ENCODE results near the gene CC2D1B.

CC2D1B gene

DNA sequence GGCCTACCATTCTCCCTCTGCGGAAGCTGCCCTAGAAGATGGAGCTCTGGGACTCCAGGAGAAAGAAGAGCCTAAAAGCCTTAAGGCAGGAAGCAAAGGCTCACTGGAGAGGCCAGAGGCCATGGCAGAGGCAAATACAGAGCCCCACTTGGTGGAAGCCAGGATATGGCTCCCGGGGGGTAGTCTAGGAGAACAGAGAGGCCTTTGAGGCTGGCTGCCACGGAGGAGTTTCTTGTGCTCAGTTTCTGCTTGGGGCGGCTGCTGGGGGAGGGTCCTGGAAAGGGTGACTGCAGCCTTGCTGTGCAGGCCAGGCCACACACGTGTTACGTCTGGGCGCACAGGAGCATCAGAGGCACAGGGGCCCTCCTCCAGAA lies 5.4 kb downstream of the CC2D1B start:
- no peak for DNase-seq (ENCODE audit: low read depth in 1 of 2, low spot score in 1 of 2)

DNA sequence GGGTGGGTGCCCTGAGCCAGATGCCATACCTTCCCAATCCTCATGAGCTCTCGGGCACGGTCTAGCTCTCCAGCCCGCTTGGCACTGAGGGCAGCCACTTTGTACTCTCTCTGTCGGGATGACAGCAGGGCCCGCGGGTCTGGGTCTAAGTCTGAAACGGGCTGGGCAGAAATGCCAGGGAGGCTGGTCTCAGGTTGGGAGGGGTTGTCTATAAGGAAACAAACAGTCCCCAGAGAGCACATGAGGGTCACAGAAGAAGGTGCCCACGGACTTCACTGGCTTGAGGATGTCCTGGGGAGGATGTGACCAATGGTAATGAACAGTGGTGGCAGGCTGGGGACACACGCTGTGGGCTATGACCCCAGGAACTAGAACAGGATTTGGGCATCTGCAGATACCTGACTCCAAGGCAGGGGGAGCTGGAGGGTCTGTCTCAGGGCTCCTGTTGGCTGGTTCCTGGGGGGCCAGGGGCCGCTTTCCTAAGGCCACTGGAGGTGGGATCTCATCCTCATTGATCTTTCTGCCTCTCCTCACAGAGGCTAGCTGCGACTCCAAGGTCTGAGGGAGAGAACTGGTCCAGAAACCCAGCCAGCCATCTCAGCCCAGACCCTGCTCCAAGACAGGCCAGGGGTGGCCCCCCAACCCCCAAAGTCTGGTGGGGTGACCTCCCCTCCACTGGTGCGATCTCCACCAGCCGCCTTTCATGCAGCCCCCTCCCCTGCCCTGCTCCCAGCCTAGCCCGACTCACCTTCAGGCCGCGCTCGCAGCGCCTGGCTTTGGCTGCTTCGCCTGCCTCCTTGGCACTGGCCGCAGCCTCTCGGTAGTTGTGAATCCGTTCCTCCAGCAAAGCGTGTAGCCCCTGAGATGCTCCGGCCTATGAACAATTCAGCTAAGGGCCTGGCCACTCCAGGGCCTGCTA lies 6.1 kb downstream of the CC2D1B start:
- no peak for DNase-seq (ENCODE audit: low read depth in 1 of 2, low spot score in 1 of 2)

DNA sequence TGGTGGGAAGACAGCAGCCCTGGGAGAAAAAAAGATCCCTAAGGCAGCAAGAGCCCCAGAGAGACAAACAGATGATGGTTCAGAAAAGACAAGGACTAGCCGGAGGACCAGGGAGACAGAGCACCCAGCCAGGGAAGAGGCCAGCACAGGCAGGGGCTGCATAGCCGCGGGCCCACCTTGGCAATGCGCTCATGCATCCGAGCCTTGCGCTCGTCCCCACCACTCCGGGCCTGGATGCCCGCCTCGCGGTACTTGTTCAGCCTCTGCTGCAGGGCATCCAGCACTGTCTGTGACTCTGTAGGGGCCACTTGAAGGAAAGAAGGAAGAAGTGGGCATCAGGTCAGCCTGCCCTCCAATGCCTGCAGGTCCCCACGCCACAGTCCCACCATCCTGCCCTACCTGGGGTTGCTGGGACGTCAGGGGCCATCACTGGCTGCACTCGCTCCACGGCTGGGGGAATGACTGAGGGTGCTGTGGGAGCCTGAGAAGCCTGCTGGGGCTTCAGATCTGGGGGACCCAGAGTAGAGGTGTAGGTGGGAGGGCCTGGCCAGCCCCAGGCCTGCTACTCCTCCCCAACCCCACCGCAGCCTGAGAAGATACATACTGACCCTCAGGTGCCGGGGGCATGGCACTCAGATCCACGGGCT lies 7.0 kb downstream of the CC2D1B start:
- DNase-seq (ENCODE audit: low read depth in 1 of 2, low spot score in 1 of 2), result no peak

DNA sequence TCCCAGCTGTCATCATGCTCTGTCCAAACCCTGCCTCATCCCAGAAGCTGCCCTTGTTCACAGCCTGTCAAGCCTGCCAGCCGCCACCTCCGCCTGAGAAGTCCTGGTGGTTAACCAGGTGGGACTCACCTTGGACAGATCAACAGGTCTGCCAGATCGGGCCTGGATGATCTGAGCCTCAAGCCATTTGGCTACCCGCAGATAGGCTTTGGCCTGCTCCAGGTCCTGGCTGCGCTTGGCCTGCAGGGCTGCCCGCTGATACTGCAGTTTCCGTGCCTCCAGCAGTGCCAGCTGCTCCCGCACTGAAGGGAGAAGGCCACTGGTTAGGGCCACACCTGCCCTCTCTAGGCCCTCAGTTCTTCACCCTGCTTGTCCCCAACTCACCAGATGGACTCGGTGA lies 8.6 kb downstream of the CC2D1B start:
- no peak for DNase-seq (ENCODE audit: low read depth in 1 of 2, low spot score in 1 of 2)

DNA sequence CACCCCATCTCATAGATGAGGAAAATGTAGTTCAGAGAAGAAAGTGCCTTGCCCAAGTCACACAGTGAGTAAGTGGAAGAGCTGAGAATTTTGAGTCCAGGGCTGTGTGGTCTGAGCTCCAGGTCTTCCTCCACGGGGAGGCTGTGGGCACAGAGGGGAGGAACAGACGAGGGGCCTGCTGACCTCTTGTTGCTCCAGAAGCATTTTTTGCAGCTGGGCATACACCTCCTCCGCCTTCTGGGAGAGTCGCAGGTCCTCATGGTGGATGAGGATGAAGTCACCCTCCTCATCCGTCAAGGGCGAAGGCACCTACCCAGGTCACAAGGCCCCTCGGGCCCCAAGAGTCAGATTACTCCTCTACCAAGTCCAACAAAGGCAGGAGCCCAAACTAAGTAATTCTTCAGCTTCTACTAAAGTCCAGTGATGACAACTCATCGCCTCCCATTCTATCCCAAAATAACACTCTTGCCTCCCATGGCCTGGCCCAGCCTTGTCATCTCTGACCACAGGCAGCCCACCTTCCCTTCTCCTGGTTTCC lies 9.1 kb downstream of the CC2D1B start:
- DNase-seq (ENCODE audit: low read depth in 1 of 2, low spot score in 1 of 2), result no peak

DNA sequence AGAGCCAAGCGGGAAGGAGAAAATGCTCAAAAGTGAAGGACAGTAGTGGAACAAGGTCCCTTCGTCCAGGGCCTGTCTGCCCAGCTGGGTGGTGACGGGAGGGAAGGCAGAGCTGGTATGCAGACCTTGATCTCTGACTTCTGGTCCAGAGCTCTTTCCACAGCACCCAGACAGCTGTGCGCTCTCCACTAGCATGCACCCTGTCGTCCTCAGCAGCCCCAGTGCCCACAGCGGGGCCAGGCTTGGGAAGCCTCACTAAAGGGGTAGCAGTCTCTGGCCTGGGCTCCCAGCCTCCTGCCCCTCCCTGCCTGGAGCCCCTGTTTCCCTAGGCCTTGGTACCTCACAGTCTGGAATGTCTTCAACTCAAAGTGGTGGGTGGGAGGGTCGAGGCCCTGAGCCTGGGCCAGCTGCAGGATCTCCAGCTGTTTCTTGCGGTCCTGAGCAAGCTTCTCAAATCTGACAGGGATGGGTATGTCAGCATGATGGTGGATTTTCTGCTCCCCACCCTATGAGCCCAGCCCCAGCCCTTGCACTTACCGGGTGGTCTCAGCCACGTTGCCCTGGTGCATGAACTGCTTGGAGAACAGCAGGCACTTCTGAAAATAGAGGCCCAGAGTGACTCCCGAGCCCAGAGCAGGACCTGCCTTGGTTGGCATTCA lies 10.0 kb downstream of the CC2D1B start:
- DNase-seq (ENCODE audit: low read depth in 1 of 2, low spot score in 1 of 2), result no peak

DNA sequence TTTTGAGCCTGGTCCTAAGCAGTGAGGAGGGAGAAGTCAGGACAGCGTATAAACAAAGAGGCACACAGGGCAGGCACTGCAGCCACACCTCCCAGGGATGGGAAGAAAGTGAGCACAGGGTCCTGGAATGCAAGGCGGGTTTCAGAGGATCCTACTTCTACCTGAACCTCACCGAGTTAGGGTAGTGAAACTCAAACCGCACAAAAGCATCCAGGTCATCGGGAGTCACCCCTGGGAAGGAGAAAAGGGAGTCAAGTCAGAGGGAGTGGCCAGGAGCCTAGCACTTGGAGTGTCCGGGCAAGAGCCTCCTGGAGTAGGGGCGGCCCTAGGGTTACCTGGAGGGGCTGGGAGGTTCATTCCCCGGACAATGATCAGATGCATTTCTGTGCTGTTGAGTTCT lies 10.6 kb downstream of the CC2D1B start:
- no peak for DNase-seq (ENCODE audit: low read depth in 1 of 2, low spot score in 1 of 2)

DNA sequence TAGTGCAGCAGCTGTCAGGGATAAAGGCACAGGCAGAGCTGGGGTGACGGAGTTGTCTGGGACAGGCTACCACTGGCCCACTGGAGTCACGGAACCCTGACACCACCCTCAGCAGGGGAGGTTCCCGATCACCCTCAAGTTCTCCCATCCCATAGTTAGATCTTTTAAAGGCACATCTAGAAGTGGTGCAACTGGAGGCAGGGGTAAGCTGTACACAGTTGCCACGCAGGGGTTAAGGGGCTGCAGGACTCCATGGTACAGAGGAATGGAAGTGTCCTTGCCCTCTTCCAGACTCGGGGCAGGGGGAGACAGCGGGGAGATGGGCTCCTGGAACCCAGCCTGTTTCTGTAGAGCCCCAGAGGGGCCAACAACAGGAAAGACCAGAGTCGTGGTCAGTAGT lies 13.3 kb downstream of the CC2D1B start:
- DNase-seq (ENCODE audit: low read depth in 1 of 2, low spot score in 1 of 2), result no peak

DNA sequence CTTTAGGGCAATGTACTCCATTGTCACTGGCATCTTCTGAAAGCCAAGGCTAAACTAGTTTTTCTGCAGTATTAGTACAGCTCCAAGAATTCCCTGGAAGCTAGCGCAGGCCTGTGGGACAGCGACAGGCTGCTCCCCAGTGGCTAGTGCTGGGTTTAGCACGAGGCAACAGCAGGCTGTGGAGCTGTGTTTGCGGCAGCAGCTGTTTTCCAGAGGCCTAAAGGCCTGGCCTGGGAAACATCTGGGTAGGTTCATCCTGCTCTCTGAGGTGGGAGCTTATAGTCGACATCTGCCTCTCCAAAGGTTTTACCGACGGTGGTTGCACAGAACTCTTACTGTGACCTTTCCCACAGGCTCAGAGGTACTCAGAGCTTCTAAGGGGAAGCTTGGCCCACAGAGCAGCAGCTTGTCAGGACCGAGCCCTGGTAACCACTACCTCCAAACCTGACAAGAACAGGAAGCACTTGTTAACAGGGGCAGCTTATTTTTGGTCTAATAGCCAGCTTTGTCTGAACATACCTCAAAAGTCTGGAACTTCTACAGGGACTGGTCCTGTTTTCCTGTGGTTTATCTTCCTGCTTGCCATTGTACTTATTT lies 17.2 kb downstream of the CC2D1B start:
- DNase-seq (ENCODE audit: low read depth in 1 of 2, low spot score in 1 of 2), result no peak

DNA sequence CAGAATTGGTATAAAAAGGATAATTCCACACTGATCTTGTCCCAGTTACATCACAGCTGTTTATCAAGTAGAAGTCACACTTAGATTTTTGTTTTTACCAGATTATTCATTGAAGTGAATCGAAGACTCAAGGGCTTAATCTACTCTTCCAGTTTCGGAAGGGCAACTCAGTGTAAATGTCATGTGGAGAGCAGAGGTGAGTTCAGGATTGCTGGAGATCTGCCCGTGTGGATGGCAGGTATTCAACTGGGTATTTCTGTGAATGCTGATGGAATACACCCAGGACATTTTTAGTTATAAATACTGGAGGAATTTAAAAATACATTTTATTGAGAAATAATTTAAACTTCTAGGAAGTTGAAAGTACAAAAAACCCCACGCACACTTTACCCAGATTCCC lies 19.4 kb downstream of the CC2D1B start:
- no peak for DNase-seq (ENCODE audit: low read depth in 1 of 2, low spot score in 1 of 2)

DNA sequence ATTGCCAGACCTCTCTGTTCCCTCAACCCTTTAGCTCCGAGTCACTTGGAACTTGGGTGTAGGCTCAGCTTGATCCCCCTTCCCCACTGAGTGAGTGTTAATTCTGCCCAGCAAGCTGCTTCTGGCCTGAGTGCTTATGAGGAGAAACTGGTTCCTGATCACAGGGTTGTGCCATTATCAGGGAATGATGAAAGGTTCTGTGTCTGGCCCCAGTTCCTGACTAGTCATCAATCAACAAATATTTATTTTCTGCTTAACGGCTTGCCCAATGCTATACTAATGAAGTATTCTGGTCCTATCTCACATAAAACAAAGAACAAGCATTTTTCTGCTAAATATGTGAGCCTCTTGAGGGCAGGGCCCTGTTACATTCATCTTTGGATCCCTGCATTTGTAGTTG lies 20.8 kb downstream of the CC2D1B start:
- DNase-seq (ENCODE audit: low read depth in 1 of 2, low spot score in 1 of 2), result no peak

DNA sequence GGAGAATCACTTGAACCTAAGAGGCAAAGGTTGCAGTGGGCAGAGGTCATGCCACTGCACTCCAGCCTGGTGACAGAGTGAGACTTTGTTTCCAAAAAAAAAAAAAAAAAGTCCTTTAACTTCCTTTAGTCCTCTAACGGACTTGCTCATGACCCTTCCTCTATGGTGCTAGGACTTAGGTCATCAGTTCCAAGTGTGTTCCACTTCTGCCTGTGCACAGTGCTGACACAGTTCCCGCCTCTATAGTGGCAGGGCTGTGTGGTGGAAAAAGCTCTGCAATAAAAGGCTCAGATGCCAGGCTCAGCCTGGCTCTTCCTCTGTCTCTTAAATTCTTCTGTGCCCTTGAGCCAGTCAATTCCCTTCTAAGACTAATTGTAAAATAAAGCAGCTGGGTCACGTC lies 22.0 kb downstream of the CC2D1B start:
- no peak for DNase-seq (ENCODE audit: low read depth in 1 of 2, low spot score in 1 of 2)

DNA sequence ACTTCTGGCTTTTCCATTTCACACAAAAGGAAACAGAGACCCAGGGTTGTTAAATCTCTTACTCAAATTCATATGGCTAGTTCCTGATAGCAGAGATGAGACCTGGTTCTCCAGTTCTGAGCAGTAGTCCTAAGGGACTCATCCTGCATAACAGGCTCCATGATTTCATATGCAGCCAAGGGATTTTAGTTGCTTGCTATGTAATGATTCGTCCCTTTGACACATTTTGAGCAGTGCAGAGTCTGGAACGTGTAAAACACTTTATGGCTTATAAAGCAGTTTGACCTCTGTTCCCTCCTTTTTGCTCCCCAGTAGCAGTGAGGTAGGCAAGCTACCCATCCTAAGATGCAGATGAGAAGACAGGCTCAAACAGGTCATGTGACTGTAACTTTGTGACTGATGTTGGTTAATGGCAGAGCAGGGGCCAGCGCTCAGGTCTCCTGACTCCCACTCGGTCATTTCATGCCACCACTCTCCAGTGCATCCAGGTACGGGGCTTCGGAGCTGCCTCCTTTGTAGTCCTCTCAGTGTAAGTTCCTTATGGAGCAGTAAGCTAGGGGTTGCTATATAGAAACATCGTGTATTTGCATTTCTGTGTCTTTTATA lies 24.2 kb downstream of the CC2D1B start:
- no peak for DNase-seq (ENCODE audit: low read depth in 1 of 2, low spot score in 1 of 2)

DNA sequence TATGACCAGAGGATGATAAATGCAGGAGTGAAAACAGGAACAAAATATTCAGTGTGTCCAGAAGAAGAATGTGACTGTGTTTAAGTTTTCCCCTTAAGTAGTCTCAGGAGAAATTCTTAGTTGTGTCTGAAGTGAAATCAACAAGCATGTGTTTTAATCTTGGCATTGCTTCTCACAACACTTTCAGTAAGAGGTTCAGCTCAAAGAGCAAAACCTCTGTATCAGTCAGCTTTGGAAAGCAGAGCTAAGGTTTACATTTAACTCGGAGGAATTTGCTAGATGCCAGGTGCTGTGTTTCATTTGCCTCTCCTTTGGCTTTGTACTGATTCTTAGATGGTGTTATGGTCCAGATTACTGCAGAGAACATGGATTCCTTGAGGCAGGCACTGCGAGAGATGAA lies 28.6 kb downstream of the CC2D1B start:
- no peak for DNase-seq (ENCODE audit: low read depth in 1 of 2, low spot score in 1 of 2)

DNA sequence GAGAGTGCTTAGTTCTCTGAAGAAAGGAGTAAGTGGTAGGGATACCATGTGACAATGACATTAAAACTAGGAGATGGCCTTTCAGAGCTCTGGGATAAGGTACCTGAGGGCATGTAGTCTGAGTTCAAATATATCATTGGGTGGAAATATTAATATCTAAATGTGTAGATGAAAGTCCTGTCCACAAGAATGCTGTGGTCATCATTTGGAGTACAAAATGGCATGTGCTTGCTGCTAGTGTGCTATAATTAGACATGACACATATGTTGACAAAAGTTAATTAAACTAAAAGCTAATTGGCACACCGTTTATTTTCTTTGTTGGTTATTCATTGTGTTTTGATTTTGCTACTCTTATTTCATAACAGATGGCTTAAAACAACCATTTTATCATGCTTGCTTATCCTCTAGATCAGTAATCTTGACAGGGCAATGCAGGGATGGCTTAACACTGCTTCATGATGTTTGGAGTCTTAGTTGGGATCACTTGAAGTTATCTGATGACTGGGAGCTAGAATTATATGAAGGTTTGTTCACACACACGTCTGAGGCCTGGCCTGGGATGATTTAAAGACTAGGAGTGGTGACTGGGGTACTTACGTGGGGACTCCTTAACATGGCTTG lies 31.0 kb downstream of the CC2D1B start:
- DNase-seq (ENCODE audit: low read depth in 1 of 2, low spot score in 1 of 2), result no peak

DNA sequence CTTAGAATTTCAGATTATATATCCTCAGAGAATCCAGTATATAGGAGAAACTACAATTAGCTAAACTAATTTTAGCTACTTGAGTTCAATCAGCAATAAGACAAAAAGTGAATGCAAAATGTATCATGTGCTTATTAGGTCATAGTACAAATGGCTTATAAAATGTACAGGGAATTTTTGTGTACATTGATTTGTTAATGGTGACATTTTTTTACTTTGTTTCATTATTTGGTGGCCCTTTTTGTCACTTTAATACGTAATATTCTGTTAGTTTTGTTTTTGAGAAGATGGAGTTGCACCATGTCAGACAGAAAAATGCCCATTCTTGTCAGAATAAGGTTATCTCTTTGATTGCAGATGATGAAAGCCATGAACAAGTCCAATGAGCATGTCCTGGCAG lies 33.6 kb downstream of the CC2D1B start:
- no peak for DNase-seq (ENCODE audit: low read depth in 1 of 2, low spot score in 1 of 2)

DNA sequence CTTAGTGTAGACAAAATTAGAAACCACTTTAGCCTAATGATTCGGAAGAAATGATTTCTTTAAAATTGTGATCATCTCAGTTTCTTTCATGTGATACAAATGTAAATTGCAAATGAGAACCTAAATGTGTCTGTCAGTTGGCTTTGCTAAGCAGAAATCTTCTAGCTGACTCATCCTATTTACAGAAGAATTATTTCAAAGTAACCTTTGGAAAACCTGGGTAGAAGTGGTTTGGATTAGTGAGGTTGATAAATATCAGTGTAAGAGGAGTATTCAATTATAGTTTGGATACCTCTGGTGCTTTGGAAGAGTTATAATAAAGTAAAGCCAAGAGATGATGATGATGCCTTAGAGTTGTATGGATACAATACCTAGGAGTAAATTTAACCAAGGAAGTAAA lies 37.4 kb downstream of the CC2D1B start:
- no peak for DNase-seq (ENCODE audit: low read depth in 1 of 2, low spot score in 1 of 2)

DNA sequence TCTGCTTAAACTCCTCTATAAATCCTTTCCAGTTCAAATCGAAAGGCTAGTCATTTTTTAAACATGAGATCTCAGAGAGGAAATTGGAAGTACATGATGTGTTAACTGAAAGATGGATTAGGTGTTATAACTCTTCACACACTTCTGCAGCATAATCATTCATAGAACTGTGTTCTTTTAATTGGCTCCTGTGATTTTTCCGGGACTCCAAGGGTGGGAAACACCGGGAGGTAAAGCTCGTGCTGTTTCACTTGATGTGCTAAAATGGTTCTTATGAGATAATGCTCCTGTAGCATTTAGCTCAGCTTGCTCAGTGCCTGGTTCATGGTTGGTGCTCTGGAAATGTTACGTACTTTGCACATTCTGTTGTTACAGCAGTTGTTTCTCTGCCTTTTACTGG lies 40.2 kb downstream of the CC2D1B start:
- no peak for DNase-seq (ENCODE audit: low read depth in 1 of 2, low spot score in 1 of 2)

DNA sequence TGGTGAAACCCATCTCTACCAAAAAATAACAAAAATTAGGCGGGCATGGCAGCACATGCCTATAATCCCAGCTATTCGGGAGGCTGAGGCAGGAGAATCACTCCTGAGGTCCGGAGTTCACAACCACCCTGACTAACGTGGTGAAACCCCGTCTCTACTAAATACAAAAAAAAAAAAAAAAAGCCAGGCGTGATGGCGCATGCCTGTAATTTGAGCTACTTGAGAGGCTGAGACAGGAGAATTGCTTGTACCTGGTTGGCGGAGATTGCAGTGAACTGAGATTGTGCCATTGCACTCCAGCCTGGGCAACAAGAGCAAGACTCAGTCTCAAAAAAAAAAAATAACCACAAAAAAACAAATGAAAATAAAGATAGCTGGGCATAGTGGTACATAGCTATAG lies 42.3 kb downstream of the CC2D1B start:
- no peak for DNase-seq (ENCODE audit: low read depth in 1 of 2, low spot score in 1 of 2)

DNA sequence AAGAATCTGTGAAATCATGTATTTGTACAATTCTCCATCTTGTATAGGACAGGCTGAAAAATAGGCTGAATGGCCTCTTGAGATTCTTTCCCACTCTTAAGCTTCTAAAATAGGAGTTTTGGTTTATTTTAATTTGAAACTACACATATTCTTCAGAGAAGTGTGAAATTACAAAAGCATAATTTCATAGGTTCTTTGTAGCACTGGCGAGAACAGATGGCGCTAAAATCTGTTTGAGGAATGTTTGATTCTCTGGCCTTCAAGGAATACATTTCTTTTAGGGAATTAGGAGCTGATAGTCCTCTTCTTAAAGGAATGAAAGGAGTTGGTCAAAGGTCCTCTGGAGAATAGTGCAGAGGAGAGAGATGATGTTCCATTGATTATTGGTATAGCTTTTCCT lies 44.9 kb downstream of the CC2D1B start:
- DNase-seq (ENCODE audit: low read depth in 1 of 2, low spot score in 1 of 2), result no peak
